Thymus (tissue), 11 donors: Measurements from ENCODE around the gene SPATA7. TPM values are rescaled to one million over a fixed set of nuclear protein-coding genes. Genes with fewer than 3 reads are reported as not detected.

Experiments used
- DNase-seq, 9 donors: peaks; one replicate each; pipeline ENCODE4 v3.0.0-alpha.2; 2013; ENCODE audit warnings: low spot score in 9 of 9, low read depth in 6 of 9, missing footprints in 1 of 9
- H3K27ac ChIP-seq, 2 donors: one replicate each; pipeline ENCODE4 v1.5.1; 2013; ENCODE audit warnings: control low read depth in 1 of 2, low read depth in 1 of 2, low read length in 1 of 2, mild to moderate bottlenecking in 1 of 2, moderate library complexity in 1 of 2
- H3K27me3 ChIP-seq, 2 donors: one replicate each; pipeline ENCODE4 v1.5.1; 2013; ENCODE audit warnings: low read length in 1 of 2; ENCODE audit not compliant: control insufficient read depth in 2 of 2, insufficient read depth in 1 of 2
- H3K36me3 ChIP-seq, 2 donors: one replicate each; pipeline ENCODE4 v1.5.1; 2013; ENCODE audit warnings: low read length in 1 of 2, mild to moderate bottlenecking in 1 of 2, moderate library complexity in 1 of 2; ENCODE audit not compliant: control insufficient read depth in 2 of 2, insufficient read depth in 2 of 2
- H3K4me1 ChIP-seq, 2 donors: one replicate each; pipeline ENCODE4 v1.5.1; 2013; ENCODE audit warnings: low read length in 2 of 2; ENCODE audit not compliant: control insufficient read depth in 2 of 2, insufficient read depth in 2 of 2
- H3K4me3 ChIP-seq, 2 donors: one replicate each; pipeline ENCODE4 v1.5.1; 2013; ENCODE audit warnings: low read length in 2 of 2, control low read depth in 1 of 2, mild to moderate bottlenecking in 1 of 2
- H3K9me3 ChIP-seq, 2 donors: one replicate each; pipeline ENCODE4 v1.5.1; 2013; ENCODE audit warnings: low read length in 1 of 2, mild to moderate bottlenecking in 1 of 2; ENCODE audit not compliant: control insufficient read depth in 2 of 2, insufficient read depth in 1 of 2
- WGBS: extraction: QIAGEN DNeasy Blood & Tissue Kit; methylation state at CpG from one replicate; pipeline ENCODE4 v1.1.7; 2013; 5-methylcytosine and 5-hydroxymethylcytosine counted together
- polyA plus RNA-seq: library from polyadenylated mRNA; stranded (reverse); fragments of 200-250 nt; gene quantifications from one replicate; pipeline ENCODE4 v1.2.3, GENCODE V29; 2013
- total RNA-seq: library from RNA; stranded (reverse); fragments of 120-200 nt; gene quantifications from one replicate; pipeline ENCODE4 v1.2.4, GENCODE V29; 2013
- donor health status: healthy.

Gene SPATA7
- total and polyA plus RNA-seq, 2 donors = 7.2 to 8.4 TPM

DNA sequence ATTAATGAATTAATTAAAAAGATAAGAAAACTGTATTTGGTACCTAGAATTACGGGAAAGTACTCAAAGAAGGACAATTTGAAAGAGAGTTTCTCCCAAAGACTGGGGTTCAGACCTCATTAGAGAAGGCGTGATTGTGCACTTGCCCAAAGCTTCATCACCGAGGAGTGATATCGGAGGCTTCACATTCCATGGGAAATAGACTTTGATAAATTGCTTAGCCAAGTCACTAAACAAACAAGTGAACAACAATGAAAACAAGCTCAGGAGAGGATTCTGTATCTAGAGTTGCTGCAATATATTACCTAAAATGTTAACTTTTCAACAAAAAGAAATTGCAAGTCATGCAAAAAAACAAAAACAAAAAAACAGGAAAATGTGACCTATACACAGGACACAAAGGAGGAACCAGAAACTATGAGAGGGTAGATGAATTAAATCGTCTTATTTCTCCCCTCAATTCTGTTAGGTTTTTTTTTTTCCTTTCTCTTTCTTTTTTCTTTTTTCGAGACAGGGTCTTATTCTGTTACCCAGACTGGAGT lies 3.4 kb downstream of the SPATA7 start:
- H3K36me3 ChIP-seq = no peaks in the 10 kb centered on the region
- peaks cover 5 to 7% of the 10 kb centered on the region in 2 donors for H3K4me1 ChIP-seq
- 95% methylated on average over 6 of the region's 6 CpGs for WGBS
- no peak overlapping the region for H3K4me3 ChIP-seq
- no peak for DNase-seq
- no peak overlapping the region for H3K27ac ChIP-seq
- peaks cover 0 to 14% of the 10 kb centered on the region in 2 donors for H3K27me3 ChIP-seq
- no peaks in the 10 kb centered on the region for H3K9me3 ChIP-seq

DNA sequence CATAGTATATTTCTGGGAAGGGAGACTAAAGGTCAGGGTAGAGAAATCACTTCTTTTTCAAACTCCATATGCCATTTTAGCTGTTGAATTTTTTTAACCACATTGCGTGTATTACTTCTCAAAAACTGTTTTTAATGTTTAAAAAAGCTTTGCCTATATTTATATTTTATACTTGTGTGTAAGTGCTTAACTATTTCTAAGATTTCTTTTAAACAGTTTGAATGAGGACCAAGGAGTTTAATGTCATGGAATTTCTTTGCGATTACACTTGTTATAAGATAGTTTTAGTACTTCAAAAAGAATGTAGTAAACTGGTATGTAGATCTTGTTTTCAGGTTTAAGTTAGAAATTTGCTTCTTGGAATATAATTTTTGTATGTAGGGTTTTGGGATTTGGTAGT lies 7.2 kb downstream of the SPATA7 start:
- WGBS = 99% methylated on average over 2 of the region's 2 CpGs
- no peak for DNase-seq
- peaks cover 0 to 4% of the 10 kb centered on the region in 2 donors for H3K36me3 ChIP-seq
- H3K27me3 ChIP-seq = no peaks in the 10 kb centered on the region
- no peaks in the 10 kb centered on the region for H3K9me3 ChIP-seq
- no peaks in the 10 kb centered on the region for H3K4me1 ChIP-seq
- H3K27ac ChIP-seq = no peak overlapping the region
- H3K4me3 ChIP-seq = no peak overlapping the region

DNA sequence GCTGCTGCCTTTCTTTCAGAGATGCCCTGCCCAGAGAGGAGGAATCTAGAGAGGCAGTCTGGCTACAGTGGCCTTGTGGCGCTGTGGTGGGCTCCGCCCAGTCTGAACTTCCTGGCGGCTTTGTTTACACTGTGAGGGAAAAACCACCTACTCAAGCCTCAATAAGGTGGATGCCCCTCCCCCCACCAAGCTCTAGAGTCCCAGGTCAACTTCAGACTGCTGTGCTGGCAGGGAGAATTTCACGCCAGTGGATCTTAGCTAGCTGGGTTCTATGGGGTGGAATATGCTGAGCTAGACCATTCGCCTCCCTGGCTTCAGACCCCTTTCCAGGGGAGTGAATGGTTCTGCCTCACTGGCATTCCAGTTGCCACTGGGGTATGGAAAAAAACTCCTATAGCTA lies 25.6 kb downstream of the SPATA7 start:
- no peaks in the 10 kb centered on the region for H3K36me3 ChIP-seq
- no peaks in the 10 kb centered on the region for H3K27me3 ChIP-seq
- no peak for DNase-seq
- WGBS = 96% methylated on average over 5 of the region's 5 CpGs
- H3K9me3 ChIP-seq = no peaks in the 10 kb centered on the region
- no peak overlapping the region for H3K4me3 ChIP-seq
- no peak overlapping the region for H3K27ac ChIP-seq
- no peaks in the 10 kb centered on the region for H3K4me1 ChIP-seq

DNA sequence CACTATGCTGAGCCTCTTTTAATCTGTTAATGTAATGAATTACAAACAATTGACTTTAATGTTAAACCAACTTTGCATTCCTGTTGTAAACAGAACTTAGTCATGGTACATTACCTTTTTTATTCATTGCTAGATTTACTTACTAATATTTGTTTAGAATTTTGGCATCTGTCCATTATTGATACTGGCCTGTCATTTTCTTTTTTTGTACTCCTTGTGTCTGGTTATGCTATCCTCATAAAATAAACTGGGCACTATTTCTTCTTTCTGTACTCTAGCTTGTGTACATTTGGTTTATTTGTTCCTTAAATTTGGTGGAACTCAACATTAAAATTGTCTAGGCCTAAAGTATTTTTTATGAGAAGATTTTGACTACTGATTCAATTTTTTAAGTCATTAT lies 32.1 kb downstream of the SPATA7 start:
- H3K4me3 ChIP-seq = no peak overlapping the region
- H3K36me3 ChIP-seq = no peaks in the 10 kb centered on the region
- H3K4me1 ChIP-seq = no peaks in the 10 kb centered on the region
- H3K27ac ChIP-seq = no peak overlapping the region
- peaks cover 0 to 2% of the 10 kb centered on the region in 2 donors for H3K9me3 ChIP-seq
- no peak for DNase-seq
- H3K27me3 ChIP-seq = no peaks in the 10 kb centered on the region

DNA sequence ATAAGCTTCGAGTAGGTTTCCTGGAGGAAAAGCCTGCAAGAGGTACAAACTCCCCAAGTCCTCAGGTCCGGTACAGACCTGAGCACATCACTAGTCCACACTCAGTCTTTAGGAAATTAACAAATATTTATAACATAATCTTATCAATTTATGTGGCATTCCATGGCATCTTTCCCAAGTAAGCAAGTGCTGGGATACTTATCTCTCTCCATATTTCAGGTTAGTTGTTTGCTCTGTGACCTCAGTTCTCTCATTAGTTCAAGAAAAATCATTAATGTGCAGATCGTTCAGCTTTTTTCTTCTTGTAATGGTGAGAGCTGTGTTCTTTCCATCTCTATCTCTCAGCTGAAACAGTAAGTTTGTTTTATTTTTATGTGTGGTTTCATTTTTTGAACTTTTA lies 34.7 kb downstream of the SPATA7 start:
- no peaks in the 10 kb centered on the region for H3K4me1 ChIP-seq
- no peak overlapping the region for H3K27ac ChIP-seq
- H3K9me3 ChIP-seq = peaks cover 0 to 2% of the 10 kb centered on the region in 2 donors
- no peak for DNase-seq
- no peaks in the 10 kb centered on the region for H3K36me3 ChIP-seq
- H3K4me3 ChIP-seq = no peak overlapping the region
- WGBS = 98% methylated on average over 3 of the region's 3 CpGs
- no peaks in the 10 kb centered on the region for H3K27me3 ChIP-seq

DNA sequence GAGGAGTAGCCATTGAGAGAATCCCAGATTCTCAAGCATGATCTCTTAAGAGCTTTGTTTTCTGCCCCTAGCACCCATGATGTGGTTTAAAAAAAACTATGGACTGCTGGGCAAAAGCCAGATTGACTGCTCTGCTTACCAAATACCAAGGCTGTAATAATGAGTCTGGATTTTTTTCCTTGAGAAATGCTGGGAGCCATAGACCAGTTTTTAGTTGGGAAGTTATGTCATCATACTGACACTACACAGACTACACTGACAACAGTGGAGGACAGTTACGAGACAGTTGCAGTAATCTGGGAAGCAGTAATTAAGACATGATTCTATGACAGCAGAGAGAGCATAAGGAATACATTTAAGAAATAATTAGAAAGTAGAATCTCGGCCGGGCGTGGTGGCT lies 35.8 kb downstream of the SPATA7 start:
- Histone ChIP-seq H3K36me3 (no peaks in the 10 kb centered on the region), H3K4me1 (no peaks in the 10 kb centered on the region), H3K9me3 (peaks cover 0 to 2% of the 10 kb centered on the region in 2 donors), H3K4me3 (no peak overlapping the region), H3K27me3 (no peaks in the 10 kb centered on the region), H3K27ac (no peak overlapping the region)
- WGBS = 98% methylated on average over 4 of the region's 4 CpGs
- DNase-seq = no peak

DNA sequence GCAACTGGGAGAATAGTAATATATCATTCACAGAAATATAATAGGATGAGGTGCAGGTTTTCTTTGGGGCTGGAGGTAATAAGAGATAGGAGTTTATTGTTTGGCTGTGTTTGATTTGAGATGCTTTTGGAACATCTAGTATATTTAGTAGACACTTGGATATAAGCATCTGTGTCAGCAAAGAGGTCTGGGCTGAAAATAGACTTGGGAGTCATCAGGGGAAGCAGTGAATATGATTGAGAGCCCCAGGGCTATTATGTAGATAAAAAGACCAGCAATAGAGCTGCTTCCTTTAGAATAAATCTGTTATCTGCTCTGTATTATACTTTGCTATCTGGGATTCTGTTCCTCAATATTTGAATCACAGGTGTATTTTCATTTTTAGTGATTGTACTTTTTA lies 36.6 kb downstream of the SPATA7 start:
- peaks cover 0 to 2% of the 10 kb centered on the region in 2 donors for H3K9me3 ChIP-seq
- DNase-seq = no peak
- no peaks in the 10 kb centered on the region for H3K27me3 ChIP-seq
- no peaks in the 10 kb centered on the region for H3K36me3 ChIP-seq
- no peaks in the 10 kb centered on the region for H3K4me1 ChIP-seq
- H3K4me3 ChIP-seq = no peak overlapping the region
- H3K27ac ChIP-seq = no peak overlapping the region

DNA sequence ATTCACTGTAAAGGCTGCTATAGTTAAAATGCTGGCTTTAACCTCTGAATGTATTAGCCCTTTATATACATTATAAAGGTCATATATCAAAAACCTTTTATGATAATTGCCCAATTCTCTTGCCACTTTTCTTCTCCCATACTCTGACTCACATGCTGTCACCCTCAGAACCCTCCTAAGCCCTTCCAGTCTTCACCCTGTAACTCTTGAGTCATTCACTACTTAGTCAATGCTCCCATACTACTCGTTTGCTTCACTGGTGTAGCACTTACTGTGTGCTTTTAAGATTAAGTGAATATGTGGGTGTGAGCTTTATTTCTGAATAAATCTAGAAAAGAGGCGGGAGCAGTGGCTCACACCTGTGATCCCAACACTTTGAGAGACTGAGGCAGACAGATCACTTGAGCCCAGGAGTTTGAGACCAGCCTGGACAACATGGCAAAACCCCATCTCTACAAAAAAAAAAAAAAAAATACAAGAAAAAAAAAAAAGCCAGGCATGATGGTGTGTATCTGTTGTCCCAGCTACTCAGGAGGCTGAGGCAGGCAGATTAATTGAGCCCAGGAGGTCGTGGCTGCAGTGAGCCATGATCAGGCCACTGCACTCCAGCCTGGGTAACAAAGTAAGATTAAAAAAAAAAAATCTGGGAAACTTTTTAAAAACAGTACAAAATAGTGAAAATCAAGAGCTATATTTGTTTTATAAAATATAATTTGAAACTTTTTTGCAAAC lies 37.6 kb downstream of the SPATA7 start:
- DNase-seq = no peak
- Histone ChIP-seq H3K4me1 (no peaks in the 10 kb centered on the region), H3K36me3 (no peaks in the 10 kb centered on the region), H3K27me3 (no peaks in the 10 kb centered on the region), H3K27ac (no peak overlapping the region), H3K9me3 (no peaks in the 10 kb centered on the region), H3K4me3 (no peak overlapping the region)
- WGBS = 94% methylated on average over 3 of the region's 3 CpGs

DNA sequence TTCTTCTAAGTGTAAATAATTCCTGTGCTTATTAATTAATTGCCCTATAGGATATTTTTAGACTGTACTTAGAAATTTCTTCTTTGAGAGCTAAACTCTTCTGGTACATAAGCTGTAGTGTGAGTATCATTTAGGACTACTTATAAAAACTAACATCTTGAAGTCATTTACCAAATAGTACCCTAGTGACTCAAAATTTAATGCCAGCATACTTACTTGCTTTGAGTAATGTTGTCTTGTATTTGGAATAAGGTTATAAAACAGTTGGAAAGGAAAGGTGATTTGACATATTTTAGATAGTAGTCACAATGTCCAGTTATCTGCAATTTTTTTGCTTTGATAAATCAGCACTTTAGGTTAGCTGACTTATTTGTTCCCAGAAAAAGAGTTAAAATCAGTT lies 39.1 kb downstream of the SPATA7 start:
- H3K9me3 ChIP-seq = no peaks in the 10 kb centered on the region

More for the DNA sequence above, 39.1 kb downstream of the SPATA7 start:
- H3K27ac ChIP-seq = no peak overlapping the region
- no peaks in the 10 kb centered on the region for H3K36me3 ChIP-seq
- H3K4me3 ChIP-seq = no peak overlapping the region
- H3K4me1 ChIP-seq = no peaks in the 10 kb centered on the region
- H3K27me3 ChIP-seq = no peaks in the 10 kb centered on the region
- DNase-seq = no peak
